Measurements from ENCODE around the gene ANTKMT. TPM values are rescaled to one million over a fixed set of nuclear protein-coding genes. Genes with fewer than 3 reads are reported as not detected.
A peak's percentile ranks its signal among the peaks of the same experiment; 100 is the strongest.
"Not testable (repeated sequence)": the region's sequence is repeated elsewhere in the genome, so short reads cannot be mapped to it uniquely, and the experiment has no call there.

Gene ANTKMT
- total RNA-seq, 1 donor from 2014 or later: 6.3 TPM

DNA sequence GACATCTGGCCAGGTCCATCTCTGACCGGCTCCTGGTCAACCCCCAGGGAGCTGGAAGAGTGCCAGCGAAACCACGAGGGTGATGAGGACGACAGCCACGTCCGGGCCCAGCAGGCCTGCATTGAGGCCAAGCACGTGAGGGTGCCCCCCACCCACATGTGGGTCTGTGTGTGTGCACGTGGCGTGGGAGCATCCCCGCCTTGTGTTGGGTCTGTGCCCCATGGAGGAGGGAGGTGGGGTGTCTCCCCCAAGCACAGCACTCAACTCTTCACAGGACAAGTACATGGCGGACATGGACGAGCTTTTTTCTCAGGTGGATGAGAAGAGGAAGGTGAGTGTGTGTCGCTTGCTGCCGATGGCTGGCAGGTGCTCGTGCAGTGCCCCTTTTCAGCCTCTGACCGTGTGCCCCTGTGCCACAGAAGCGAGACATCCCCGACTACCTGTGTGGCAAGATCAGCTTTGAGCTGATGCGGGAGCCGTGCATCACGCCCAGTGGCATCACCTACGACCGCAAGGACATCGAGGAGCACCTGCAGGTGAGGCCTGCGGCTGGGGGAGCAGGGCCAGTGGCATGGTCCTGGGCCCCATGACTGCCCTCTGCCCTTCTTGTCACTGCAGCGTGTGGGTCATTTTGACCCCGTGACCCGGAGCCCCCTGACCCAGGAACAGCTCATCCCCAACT lies 39.1 kb upstream of the ANTKMT start:
- DNase-seq: no peak

GRCh38 chr16:682493-683395 lies 38.2 kb upstream of the ANTKMT start:
- no peak for DNase-seq

DNA sequence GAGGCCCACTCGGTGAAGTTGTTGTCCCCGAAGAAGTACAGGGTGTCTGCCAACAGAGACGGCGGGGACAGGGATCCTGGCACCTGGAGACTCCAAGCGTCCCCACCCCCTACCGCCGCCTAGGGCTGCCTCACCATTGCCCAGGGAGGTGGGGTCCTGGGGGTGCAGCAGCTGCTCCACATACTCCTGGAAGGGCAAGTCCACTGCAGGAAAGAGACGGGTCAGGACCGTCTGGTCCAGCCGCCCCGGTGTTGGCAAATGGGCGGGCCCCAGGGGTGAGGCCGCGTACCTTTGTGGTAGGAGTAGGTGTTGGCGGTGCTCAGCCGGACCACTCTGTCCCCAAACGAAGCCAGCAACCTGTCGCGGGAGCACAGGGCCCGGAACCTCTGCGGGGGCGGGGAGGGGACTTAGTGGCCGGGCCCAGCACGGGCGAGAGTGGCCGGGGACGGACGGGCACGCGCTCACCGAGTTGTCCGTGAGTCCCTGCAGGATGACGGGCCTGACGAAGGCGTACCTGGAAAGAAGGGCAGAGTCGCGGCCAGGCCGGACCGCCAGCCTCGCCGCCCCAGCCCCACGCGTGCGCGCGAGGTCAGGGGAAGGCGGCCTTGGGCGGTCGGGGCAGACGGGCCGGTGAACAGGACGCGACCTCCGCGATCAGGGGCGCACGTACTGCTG lies 37.4 kb upstream of the ANTKMT start:
- no peak for DNase-seq

DNA sequence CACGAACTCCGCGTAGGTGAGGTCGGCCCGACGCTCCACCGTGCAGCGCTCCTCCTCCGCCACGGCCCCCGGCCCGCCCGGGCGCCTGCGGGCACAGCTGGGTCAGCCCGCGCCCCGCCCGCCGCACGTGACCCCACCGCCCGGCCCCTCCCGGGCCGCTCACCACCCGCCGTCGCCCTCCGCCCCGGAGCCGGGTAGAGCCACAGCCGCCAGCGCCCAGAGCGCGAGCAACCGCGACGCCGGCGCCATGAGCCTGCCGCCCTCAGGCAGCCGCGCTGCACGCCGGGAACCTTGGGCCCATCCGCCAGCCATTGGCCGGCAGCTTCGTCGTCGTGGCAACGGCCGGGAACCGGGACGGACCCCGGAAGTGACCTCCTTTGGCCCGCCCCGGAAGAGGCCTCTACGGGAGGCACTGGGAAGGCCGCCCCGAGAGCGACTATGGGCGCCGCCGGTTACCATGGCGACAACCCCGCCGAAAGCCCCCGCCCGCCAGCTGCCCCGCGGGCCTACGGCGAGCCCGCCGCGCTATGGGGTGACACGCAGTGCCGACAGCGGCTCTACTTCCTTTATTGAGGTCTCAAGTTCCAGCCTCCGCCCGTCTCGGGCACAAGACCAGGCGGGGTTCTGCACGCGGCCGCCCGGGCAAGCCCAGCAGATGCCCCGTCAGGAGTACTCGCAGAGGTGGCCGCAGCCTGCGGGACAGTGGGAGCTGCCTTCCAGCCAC lies 36.7 kb upstream of the ANTKMT start, which contains the start of gene JMJD8:
TSS of gene JMJD8 (minus strand) at position 264 of the 724 bp plus-strand sequence. CDS start at position 249, 15 bp downstream.
- peak; percentile 93 for DNase-seq

- no peak for DNase-seq
These were observed 35.8 kb upstream of the ANTKMT start for GRCh38 chr16:684961-685696.

GRCh38 chr16:685967-686366 lies 35.0 kb upstream of the ANTKMT start:
- DNase-seq: no peak

DNA sequence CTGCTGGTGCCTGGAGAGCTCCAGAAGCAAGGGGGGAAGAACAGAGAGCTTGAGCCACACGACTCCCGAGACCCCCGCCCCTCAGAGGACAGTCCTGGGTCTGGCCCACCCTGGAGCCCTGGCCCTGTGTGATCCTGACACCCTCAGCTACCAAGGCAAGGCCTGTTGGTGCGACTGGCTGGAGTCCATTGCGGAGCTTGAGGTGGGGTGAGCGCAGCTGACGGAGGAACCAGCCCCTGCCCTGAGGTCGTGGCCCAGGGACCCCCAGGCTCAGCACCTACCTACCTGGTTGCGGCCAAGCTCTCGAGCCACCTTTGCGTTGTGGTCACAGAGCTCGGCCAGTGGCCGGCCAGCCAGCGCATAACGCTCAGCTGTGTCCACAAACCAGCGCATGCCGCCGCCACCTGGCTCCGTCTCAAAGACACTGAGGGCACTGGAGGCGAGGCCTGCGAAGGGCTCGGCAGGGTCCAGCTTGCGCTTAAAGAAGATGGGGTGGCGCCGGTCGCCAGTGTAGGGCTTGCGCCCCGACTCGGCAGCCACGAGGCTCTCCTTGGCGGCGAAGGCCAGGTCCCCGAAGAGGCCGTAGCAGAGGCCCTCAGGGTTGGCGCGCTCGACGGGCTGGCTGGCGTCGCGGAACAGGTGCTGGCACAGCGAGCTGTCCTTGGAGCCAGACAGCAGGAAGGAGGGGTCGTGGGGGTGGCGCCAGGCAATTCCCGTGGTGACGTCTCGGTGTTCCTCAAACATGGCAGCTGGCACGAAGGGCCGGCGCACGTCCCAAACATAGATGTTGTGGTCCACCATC lies 34.3 kb upstream of the ANTKMT start:
- no peak for DNase-seq

DNA sequence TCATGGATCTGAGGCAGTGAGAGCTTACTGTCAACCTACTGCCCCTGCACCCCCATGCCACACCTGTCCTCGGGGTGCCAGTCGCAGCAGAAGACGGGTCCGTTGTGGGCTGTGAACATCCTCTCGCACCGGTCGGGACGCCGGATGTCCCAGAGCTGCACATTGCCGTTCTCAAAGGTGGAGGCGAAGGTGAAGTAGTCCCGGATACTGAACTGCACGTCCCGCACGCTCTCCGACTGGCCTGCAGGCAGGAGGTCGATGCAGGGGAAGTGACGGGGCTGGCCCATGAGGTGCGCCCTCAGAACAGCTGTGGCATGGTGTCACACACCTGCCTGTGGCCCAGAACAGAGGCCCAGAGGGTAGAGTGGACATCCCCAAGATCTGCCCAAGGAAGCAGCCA lies 33.4 kb upstream of the ANTKMT start:
- DNase-seq: no peak

GRCh38 chr16:689175-689897 lies 31.6 kb upstream of the ANTKMT start:
- DNase-seq: no peak

DNA sequence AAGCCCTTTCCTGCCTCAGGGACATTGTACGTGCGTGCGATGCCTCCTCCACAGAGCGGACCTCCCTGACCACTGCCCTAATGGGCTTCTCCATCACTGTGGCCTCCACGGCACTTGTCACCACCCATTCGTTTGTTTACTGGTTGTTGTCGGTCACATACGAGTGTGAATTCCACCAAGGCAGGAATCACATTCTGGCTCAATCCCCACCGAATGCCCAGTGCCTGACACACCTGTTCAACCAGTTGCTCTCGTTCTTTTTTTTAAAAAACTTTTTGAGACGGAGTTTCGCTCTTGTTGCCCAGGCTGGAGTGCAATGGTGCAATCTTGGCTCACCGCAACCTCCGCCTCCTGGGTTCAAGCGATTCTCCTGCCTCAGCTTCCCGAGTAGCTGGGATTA lies 29.7 kb upstream of the ANTKMT start:
- not testable (repeated sequence) for DNase-seq

GRCh38 chr16:692356-693108 lies 28.4 kb upstream of the ANTKMT start:
- no peak for DNase-seq

- no peak for DNase-seq
These were observed 27.6 kb upstream of the ANTKMT start for GRCh38 chr16:693364-693763.

DNA sequence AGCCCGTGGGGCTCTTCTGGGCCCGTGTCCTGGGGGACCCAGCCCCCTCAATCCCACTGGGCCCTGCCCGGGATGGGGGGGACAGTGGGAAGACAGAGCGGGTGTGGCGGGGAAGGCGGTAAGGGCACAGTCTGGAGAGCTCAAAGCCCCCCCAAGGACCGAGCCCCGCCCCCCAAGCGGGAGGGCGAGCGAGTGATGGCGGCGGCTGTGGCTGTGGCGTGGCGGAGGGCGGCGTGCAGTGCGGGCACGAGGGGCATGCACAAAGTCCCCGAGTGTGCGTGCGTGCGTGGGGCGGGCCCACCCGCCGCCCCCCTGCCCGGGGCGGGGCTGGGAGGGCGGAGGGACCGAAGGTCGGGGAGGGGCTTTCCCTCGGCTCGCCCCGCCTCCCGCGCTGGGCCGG lies 27.2 kb upstream of the ANTKMT start:
- DNase-seq: no peak

DNA sequence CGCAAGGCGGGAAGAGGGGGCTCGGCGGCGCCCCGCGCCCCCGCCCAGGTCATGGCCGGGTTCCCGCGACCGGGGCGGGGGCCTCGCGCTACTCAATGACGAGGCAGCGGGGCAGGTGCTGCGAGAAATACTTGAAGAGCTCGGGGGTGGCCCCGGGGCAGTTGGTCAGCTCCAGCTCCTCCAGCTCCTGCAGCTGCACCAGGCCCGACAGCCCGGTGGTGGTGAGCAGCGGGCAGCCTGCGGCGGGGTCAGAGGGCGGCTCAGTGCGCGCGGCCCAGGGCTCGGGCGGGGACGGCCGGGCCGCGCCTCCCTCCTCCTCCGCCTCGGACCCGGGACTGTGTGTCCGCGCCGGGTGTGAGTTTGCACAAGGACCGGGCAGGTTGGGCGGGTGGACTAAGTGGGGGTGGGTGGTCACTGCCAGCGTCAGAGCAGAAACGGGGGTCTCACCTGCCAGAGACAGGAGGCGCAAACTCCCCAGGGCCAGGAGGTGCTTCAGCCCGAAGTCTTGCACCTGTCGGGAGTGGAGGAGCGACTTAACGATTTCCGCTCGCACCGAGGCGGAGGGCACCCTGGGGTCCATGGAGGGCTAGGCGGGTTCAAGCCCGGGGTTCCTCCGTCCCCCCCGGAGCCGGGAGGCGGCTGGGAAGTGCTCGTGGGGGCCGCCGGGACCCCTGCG lies 26.6 kb upstream of the ANTKMT start:
- DNase-seq: no peak

- DNase-seq: no peak
These were observed 26.0 kb upstream of the ANTKMT start for GRCh38 chr16:694863-695354.

- DNase-seq: no peak
These were observed 25.4 kb upstream of the ANTKMT start for GRCh38 chr16:695355-696089.

- DNase-seq: no peak
These were observed 21.9 kb upstream of the ANTKMT start for GRCh38 chr16:698911-699671.
